Measurements from ENCODE around the gene BTBD9.

- TF ChIP-seq, protein P1, sequence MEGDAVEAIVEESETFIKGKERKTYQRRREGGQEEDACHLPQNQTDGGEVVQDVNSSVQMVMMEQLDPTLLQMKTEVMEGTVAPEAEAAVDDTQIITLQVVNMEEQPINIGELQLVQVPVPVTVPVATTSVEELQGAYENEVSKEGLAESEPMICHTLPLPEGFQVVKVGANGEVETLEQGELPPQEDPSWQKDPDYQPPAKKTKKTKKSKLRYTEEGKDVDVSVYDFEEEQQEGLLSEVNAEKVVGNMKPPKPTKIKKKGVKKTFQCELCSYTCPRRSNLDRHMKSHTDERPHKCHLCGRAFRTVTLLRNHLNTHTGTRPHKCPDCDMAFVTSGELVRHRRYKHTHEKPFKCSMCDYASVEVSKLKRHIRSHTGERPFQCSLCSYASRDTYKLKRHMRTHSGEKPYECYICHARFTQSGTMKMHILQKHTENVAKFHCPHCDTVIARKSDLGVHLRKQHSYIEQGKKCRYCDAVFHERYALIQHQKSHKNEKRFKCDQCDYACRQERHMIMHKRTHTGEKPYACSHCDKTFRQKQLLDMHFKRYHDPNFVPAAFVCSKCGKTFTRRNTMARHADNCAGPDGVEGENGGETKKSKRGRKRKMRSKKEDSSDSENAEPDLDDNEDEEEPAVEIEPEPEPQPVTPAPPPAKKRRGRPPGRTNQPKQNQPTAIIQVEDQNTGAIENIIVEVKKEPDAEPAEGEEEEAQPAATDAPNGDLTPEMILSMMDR (conservative IDR thresholded peaks at IDR 0.05): no peak
- no peak for TF ChIP-seq EZH2 (IDR thresholded peaks at IDR 0.05; ENCODE audit: low read depth)
These were observed 73.3 kb downstream of the BTBD9 start for GRCh38 chr6:38566295-38567030.

All from PC-9 (cell line).